SH-SY5Y (cell line): ENCODE data around the gene FBXL16.

Experiments
- GATA2 ChIP-seq: IDR thresholded peaks from 2 replicates; pipeline ENCODE4 v1.6.1; 2011; ENCODE audit warnings: mild to moderate bottlenecking, low read depth, low read length
- GATA3 ChIP-seq: IDR thresholded peaks from 2 replicates; pipeline ENCODE4 v1.6.1; 2011; ENCODE audit warnings: low read depth, mild to moderate bottlenecking, low read length, moderate library complexity

DNA sequence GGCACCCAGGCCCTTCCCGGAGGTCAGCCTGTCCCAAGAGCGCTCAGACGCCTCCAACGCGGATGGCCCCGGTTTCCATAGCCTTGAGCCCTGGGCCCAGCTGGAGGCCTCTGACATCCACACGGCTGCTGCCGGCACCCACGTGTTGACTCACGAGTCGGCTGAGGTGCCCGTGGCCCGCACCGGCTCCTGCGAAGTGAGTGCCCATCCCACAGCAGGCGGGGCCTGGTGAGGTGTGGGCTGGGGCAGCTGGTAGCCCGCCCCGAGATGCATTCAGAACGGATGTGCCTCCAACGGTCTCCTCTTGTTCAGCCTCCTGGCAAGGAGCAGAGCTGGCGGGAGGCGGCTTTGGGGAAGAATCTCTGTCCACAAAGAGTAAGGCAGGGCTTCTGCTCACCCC lies 53.8 kb downstream of the FBXL16 start:
- TF ChIP-seq GATA2 (no peak), GATA3 (no peak)
